Measurements from ENCODE around the gene CCDC191. TPM values are rescaled to one million over a fixed set of nuclear protein-coding genes. Genes with fewer than 3 reads are reported as not detected.
A peak's percentile ranks its signal among the peaks of the same experiment; 100 is the strongest.

The CCDC191 gene
- total RNA-seq, 4 donors from 2014 or later: 0.29 to 0.82 (median 0.42) TPM

DNA sequence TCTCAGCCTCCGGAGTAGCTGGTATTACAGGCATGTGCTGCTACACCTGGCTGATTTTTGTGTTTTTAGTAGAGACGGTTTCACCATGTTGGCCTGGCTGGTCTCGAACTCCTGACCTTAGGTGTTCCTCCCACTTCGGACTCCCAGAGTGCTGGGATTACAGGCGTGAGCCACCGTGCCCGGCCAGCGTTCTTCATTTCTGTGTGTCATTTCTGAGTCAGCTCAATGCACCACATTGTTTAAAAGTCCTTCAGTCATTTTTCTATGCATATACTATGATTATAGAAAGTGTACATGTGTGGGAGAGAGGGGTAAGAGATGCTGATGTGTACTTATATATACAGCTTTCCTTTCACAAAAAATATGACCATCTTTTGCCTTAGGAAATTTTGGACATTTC is 2.3 kb upstream of the CCDC191 start:
- H3K27me3 ChIP-seq: no peaks in the 10 kb centered on the region
- no peak for DNase-seq
- no peak for ATAC-seq
- peaks cover 10 to 19% of the 10 kb centered on the region in 2 donors for H3K4me1 ChIP-seq
- no peaks in the 10 kb centered on the region for H3K36me3 ChIP-seq
- intact Hi-C loops (cut with DNase I; ENCODE audit: low total_unique reads): loop anchor here (5.0 to 10.0 kb wide), 2 partner anchors 311 to 1044 kb away; partner anchors contain the start of genes ATP6V1A and NAA50
- no peak overlapping the region for H3K4me3 ChIP-seq
- in situ Hi-C loops (cut with MboI; ENCODE audit: low sequenced_read_pairs in 4 of 4): loop anchor here in 3 of 4 donors (10.0 to 25.0 kb wide), 5 partner anchors 214 to 1496 kb away; partner anchors contain the start of genes ATP6V1A (in 2 of the 3), NAA50 (in 2 of the 3), ATG3 (in 1 of the 3) and SLC35A5 (in 1 of the 3)
- no peak overlapping the region for H3K27ac ChIP-seq
- TF ChIP-seq, protein P1, sequence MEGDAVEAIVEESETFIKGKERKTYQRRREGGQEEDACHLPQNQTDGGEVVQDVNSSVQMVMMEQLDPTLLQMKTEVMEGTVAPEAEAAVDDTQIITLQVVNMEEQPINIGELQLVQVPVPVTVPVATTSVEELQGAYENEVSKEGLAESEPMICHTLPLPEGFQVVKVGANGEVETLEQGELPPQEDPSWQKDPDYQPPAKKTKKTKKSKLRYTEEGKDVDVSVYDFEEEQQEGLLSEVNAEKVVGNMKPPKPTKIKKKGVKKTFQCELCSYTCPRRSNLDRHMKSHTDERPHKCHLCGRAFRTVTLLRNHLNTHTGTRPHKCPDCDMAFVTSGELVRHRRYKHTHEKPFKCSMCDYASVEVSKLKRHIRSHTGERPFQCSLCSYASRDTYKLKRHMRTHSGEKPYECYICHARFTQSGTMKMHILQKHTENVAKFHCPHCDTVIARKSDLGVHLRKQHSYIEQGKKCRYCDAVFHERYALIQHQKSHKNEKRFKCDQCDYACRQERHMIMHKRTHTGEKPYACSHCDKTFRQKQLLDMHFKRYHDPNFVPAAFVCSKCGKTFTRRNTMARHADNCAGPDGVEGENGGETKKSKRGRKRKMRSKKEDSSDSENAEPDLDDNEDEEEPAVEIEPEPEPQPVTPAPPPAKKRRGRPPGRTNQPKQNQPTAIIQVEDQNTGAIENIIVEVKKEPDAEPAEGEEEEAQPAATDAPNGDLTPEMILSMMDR (IDR thresholded peaks at IDR 0.05 in 4 of 5, conservative IDR thresholded peaks at IDR 0.05 in 1 of 5): no peak
- TF ChIP-seq POLR2A (IDR thresholded peaks at IDR 0.05): no peak
- H3K9me3 ChIP-seq: no peaks in the 10 kb centered on the region

DNA sequence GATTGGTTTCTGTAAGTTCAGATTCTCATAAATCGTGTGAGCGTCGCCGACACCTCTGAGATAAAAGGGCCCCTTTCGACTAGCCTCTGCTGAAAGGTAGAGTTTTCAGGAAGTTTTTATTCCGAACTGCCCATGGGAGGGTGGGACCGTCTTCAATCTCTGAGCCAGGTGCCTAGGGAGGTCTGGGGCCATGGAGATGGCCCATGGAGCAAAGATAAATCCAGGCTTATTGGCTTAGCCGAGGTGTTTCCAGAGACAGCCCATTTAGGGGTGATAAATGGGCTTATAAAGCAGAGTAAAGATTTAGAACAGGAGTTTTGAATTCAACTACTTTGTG is 653 bp upstream of the CCDC191 start:
- no peaks in the 10 kb centered on the region for H3K9me3 ChIP-seq
- intact Hi-C loops (cut with DNase I; ENCODE audit: low total_unique reads) (loop anchor here (2.0 to 10.0 kb wide), 4 partner anchors 218 to 1042 kb away; partner anchors contain the start of genes ATP6V1A, GRAMD1C, NAA50 and USF3), in situ Hi-C loops (cut with MboI; ENCODE audit: low sequenced_read_pairs in 4 of 4) (loop anchor here in 3 of 4 donors (10.0 to 25.0 kb wide), 5 partner anchors 212 to 1495 kb away; partner anchors contain the start of genes ATP6V1A (in 2 of the 3), NAA50 (in 2 of the 3), ATG3 (in 1 of the 3) and SLC35A5 (in 1 of the 3))
- H3K27ac ChIP-seq: peak overlapping the region; percentile 79 to 83 (median 82)
- H3K4me1 ChIP-seq: peaks cover 10 to 19% of the 10 kb centered on the region in 2 donors
- peak overlapping the region; percentile 69 to 87 (median 78) for H3K4me3 ChIP-seq
- no peaks in the 10 kb centered on the region for H3K36me3 ChIP-seq
- DNase-seq (no peak), ATAC-seq (peak; percentile 9 to 13)
- no peak for TF ChIP-seq POLR2A (IDR thresholded peaks at IDR 0.05)
- TF ChIP-seq, protein P1 (IDR thresholded peaks at IDR 0.05 in 4 of 5, conservative IDR thresholded peaks at IDR 0.05 in 1 of 5): no peak
- no peaks in the 10 kb centered on the region for H3K27me3 ChIP-seq

DNA sequence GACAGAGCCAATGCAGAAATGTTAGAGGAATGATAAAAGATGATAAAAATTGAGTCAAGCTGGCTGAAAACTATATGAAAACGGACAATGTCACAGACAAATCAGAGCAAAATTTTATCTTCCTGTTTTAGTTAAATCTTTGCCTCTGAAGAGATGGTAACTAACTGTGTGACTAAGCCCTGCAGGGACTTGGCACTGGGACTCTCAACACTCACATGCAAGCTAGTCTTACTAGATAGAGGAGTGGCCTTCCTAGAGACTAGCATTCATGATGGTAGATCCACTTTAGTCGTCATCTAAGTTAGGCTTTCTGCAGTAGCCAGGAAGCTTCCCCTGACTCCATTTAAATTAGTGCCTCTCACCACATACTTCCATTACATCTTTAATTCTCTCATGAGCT is 4.1 kb downstream of the CCDC191 start:
- no peak overlapping the region for H3K27ac ChIP-seq
- DNase-seq: no peak
- TF ChIP-seq POLR2A (IDR thresholded peaks at IDR 0.05): no peak
- TF ChIP-seq, protein P1 (IDR thresholded peaks at IDR 0.05 in 4 of 5, conservative IDR thresholded peaks at IDR 0.05 in 1 of 5): no peak
- H3K4me1 ChIP-seq: peaks cover 2 to 8% of the 10 kb centered on the region in 2 donors
- H3K4me3 ChIP-seq: no peak overlapping the region
- H3K27me3 ChIP-seq: no peaks in the 10 kb centered on the region
- no peak for ATAC-seq
- intact Hi-C loops (cut with DNase I; ENCODE audit: low total_unique reads): loop anchor here (10.0 kb wide), 1 partner anchor 1037 kb away; a partner anchor contains a TSS
- H3K36me3 ChIP-seq: no peaks in the 10 kb centered on the region
- no peaks in the 10 kb centered on the region for H3K9me3 ChIP-seq
- in situ Hi-C loops (cut with MboI; ENCODE audit: low sequenced_read_pairs in 4 of 4): loop anchor here in 3 of 4 donors (10.0 to 25.0 kb wide), 5 partner anchors 207 to 1490 kb away; partner anchors contain the start of genes ATP6V1A (in 2 of the 3), NAA50 (in 2 of the 3), ATG3 (in 1 of the 3) and SLC35A5 (in 1 of the 3)

GRCh38 chr3:114043205-114043604 is 13.1 kb downstream of the CCDC191 start:
- no peaks in the 10 kb centered on the region for H3K36me3 ChIP-seq
- in situ Hi-C loops (cut with MboI; ENCODE audit: low sequenced_read_pairs in 4 of 4): no loop called here
- DNase-seq: no peak
- intact Hi-C loops (cut with DNase I; ENCODE audit: low total_unique reads): no loop called here
- no peaks in the 10 kb centered on the region for H3K4me1 ChIP-seq
- no peak for TF ChIP-seq POLR2A (IDR thresholded peaks at IDR 0.05)
- TF ChIP-seq, protein P1 (IDR thresholded peaks at IDR 0.05 in 4 of 5, conservative IDR thresholded peaks at IDR 0.05 in 1 of 5): no peak
- no peak overlapping the region for H3K27ac ChIP-seq
- ATAC-seq: no peak
- no peaks in the 10 kb centered on the region for H3K27me3 ChIP-seq
- no peaks in the 10 kb centered on the region for H3K9me3 ChIP-seq
- H3K4me3 ChIP-seq: no peak overlapping the region

All from gastrocnemius medialis (tissue), 4 donors.